Right lobe of liver (tissue), 6 donors: ENCODE measurements around the gene PPM1L. TPM values are rescaled to one million over a fixed set of nuclear protein-coding genes. Genes with fewer than 3 reads are reported as not detected.
A peak's percentile ranks its signal among the peaks of the same experiment; 100 is the strongest.

Source experiments
- ATAC-seq, 4 donors: fragments of 200-7000 bp; cut with Tn5 transposase; one replicate each; pipeline ENCODE4 v1.9.1; 2020; ENCODE audit warnings: mild to moderate bottlenecking in 4 of 4, moderate library complexity in 4 of 4
- DNase-seq, 3 donors: peaks; one replicate each; pipeline ENCODE4 v3.0.0-alpha.2; 2020
- H3K27ac ChIP-seq, 3 donors: fragments of 200-600 bp; one replicate each; pipeline ENCODE4 v1.8.0; 2022
- H3K27me3 ChIP-seq, 2 donors: fragments of 200-600 bp; one replicate each; pipeline ENCODE4 v1.8.0; 2022
- H3K36me3 ChIP-seq, 4 donors: fragments of 200-600 bp; sonication (generic) in 1 of 4; one replicate each; pipeline versions ENCODE4 v1.5.1 to v1.8.0; 2017 to 2022; ENCODE audit warnings: control low read depth in 1 of 4
- H3K4me1 ChIP-seq, 4 donors: fragments of 200-600 bp; sonication (generic) in 1 of 4; one replicate each; pipeline versions ENCODE4 v1.5.1 to v1.8.0; 2017 to 2022; ENCODE audit warnings: control low read depth in 1 of 4
- H3K4me3 ChIP-seq, 3 donors: fragments of 200-600 bp; one replicate each; pipeline ENCODE4 v1.8.0; 2022
- H3K9me3 ChIP-seq, 4 donors: fragments of 200-600 bp; sonication (generic) in 1 of 4; one replicate each; pipeline versions ENCODE4 v1.5.1 to v1.8.0; 2017 to 2022; ENCODE audit warnings: control low read depth in 1 of 4
- CTCF ChIP-seq, 4 donors: fragments of 200-600 bp in 3 of 4; fragments of 450-650 bp in 1 of 4; IDR thresholded peaks; one replicate each; pipeline versions ENCODE4 v1.5.1 to v1.8.0; 2016 to 2022; ENCODE audit warnings: antibody characterized with exemption in 4 of 4, mild to moderate bottlenecking in 2 of 4
- POLR2A ChIP-seq: fragments of 450-650 bp; IDR thresholded peaks from one replicate; pipeline ENCODE4 v1.6.1; 2017; ENCODE audit warnings: antibody characterized with exemption, mild to moderate bottlenecking
- WGBS: methylation state at CpG from one replicate; pipeline ENCODE4 v1.1.6; 2018; ENCODE audit warnings: low coverage, low lambda C conversion rate; ENCODE audit not compliant: insufficient coverage; ENCODE audit errors: missing lambda C conversion rate; 5-methylcytosine and 5-hydroxymethylcytosine counted together
- intact Hi-C, 2 donors: fragments of 100-400 bp; cut with DNase I; formaldehyde crosslinking; loops; one replicate each; pipeline versions ENCODE4 v1.11.2 to v1.14.1; 2022
- total RNA-seq, 6 experiments: library from RNA; depleted of rRNA in 2 of 6; stranded (reverse); fragments of >200 nt in 2 of 6; fragmentation: NEBNext Ultra II Directional in 3 of 6; extraction: Animal tissue kit (Norgen Biotek cat#: 25700) in 3 of 6; gene quantifications; one replicate each; pipeline versions ENCODE4 v1.1.0 to v1.2.4, GENCODE V29; 2016 to 2023
- donor health status: DM: no; HTN: yes; CAD: no.
- donor health status: DM: no; HTN: no; CAD: no.
- donor health status: DM: no; HTN: no; CAD: no.
- donor health status: DM: no; HTN: yes; CAD: no.
- donor health status: DM: no; HTN: yes; CAD: no.

Gene PPM1L
- total RNA-seq, 6 experiments from 2014 or later = 6.9 to 25.4 (median 14.7) TPM

GRCh38 chr3:160748231-160748630 is 7.8 kb upstream of the PPM1L start:
- DNase-seq = no peak
- Histone ChIP-seq H3K27ac (no peak overlapping the region), H3K4me1 (peaks cover 0 to 15% (median 2%) of the 10 kb centered on the region in 4 donors), H3K4me3 (no peak overlapping the region), H3K9me3 (no peaks in the 10 kb centered on the region), H3K27me3 (no peaks in the 10 kb centered on the region), H3K36me3 (no peaks in the 10 kb centered on the region)
- intact Hi-C loops = no loop called here
- no peak for ATAC-seq
- no peak for TF ChIP-seq POLR2A
- 82% methylated on average over 2 of the region's 2 CpGs for WGBS

GRCh38 chr3:160748787-160749186 is 7.2 kb upstream of the PPM1L start:
- WGBS = 25% methylated on average over 1 of the region's 1 CpG
- no peak overlapping the region for H3K27ac ChIP-seq
- no peaks in the 10 kb centered on the region for H3K9me3 ChIP-seq
- no peaks in the 10 kb centered on the region for H3K36me3 ChIP-seq
- no peaks in the 10 kb centered on the region for H3K27me3 ChIP-seq
- TF ChIP-seq POLR2A (no peak), CTCF (IDR thresholded peaks at IDR 0.05) (no peak)
- peaks cover 0 to 18% (median 2%) of the 10 kb centered on the region in 4 donors for H3K4me1 ChIP-seq
- H3K4me3 ChIP-seq = no peak overlapping the region
- intact Hi-C loops = no loop called here
- DNase-seq = no peak
- ATAC-seq = peak; percentile 58 to 77 (median 68)

GRCh38 chr3:160753953-160754352 is 2.1 kb upstream of the PPM1L start:
- TF ChIP-seq CTCF (IDR thresholded peaks at IDR 0.05) = no peak
- H3K36me3 ChIP-seq = no peaks in the 10 kb centered on the region
- 26% methylated on average over 2 of the region's 2 CpGs for WGBS
- ATAC-seq = no peak
- DNase-seq = no peak
- H3K27ac ChIP-seq = peak overlapping the region in 1 of 3 donors; percentile 94
- H3K4me1 ChIP-seq = peaks cover 0 to 23% (median 0%) of the 10 kb centered on the region in 4 donors
- H3K27me3 ChIP-seq = no peaks in the 10 kb centered on the region
- no peaks in the 10 kb centered on the region for H3K9me3 ChIP-seq
- intact Hi-C loops = no loop called here
- peak overlapping the region; percentile 71 to 78 (median 77) for H3K4me3 ChIP-seq

GRCh38 chr3:160754371-160754854 is 1.6 kb upstream of the PPM1L start:
- 0% methylated on average over 18 of the region's 27 CpGs for WGBS
- Histone ChIP-seq H3K27ac (peak overlapping the region; percentile 84 to 94 (median 86)), H3K4me3 (peak overlapping the region; percentile 71 to 78 (median 77)), H3K4me1 (peaks cover 0 to 21% (median 0%) of the 10 kb centered on the region in 4 donors), H3K36me3 (no peaks in the 10 kb centered on the region), H3K27me3 (no peaks in the 10 kb centered on the region), H3K9me3 (no peaks in the 10 kb centered on the region)
- no peak for TF ChIP-seq POLR2A
- no peak for TF ChIP-seq CTCF (IDR thresholded peaks at IDR 0.05)
- DNase-seq (peak in 2 of 3 donors; percentile 43 to 54), ATAC-seq (peak in 2 of 4 donors; percentile 8 to 15)
- intact Hi-C loops = no loop called here

- WGBS = no CpG with 5 or more reads among the region's 85 CpGs
- TF ChIP-seq POLR2A (peak; percentile 97), CTCF (IDR thresholded peaks at IDR 0.05) (no peak)
- no peaks in the 10 kb centered on the region for H3K36me3 ChIP-seq
Observed at GRCh38 chr3:160754855-160755747, 930 bp upstream of the PPM1L start.

More at GRCh38 chr3:160754855-160755747, 930 bp upstream of the PPM1L start:
- H3K27ac ChIP-seq = peak overlapping the region; percentile 84 to 94 (median 91)
- intact Hi-C loops = no loop called here
- DNase-seq (peak; percentile 95 to 97 (median 96)), ATAC-seq (peak; percentile 88 to 94 (median 89))
- peaks cover 0 to 21% (median 0%) of the 10 kb centered on the region in 4 donors for H3K4me1 ChIP-seq
- H3K4me3 ChIP-seq = peak overlapping the region; percentile 71 to 78 (median 77)
- H3K9me3 ChIP-seq = no peaks in the 10 kb centered on the region
- no peaks in the 10 kb centered on the region for H3K27me3 ChIP-seq
